Measurements from ENCODE around the gene THSD4.

The THSD4 gene

GRCh38 chr15:71517751-71518150 is 402.5 kb downstream of the THSD4 start:
- Histone ChIP-seq H3F3A (ENCODE audit: insufficient read depth, low read length) (no peaks in the 10 kb centered on the region), H3K4me3 (ENCODE audit: low read length) (no peak overlapping the region), H4K20me1 (ENCODE audit: insufficient read depth, low read length) (no peaks in the 10 kb centered on the region), H3K9me3 (replicated peaks; ENCODE audit: insufficient read depth, low read length) (no peaks in the 10 kb centered on the region), H2AFZ (ENCODE audit: low read length) (no peak overlapping the region), H3K4me2 (ENCODE audit: low read depth, low read length) (no peak overlapping the region), H3K27ac (ENCODE audit: low read length) (no peak overlapping the region), H3K36me3 (replicated peaks; ENCODE audit: insufficient read depth, low read length) (no peaks in the 10 kb centered on the region), H3K9ac (ENCODE audit: low read length) (no peak overlapping the region), H3K27me3 (replicated peaks; ENCODE audit: insufficient read depth, low read length) (no peaks in the 10 kb centered on the region), H3K9me2 (replicated peaks; ENCODE audit: insufficient read depth, low read length) (no peaks in the 10 kb centered on the region), H3K4me1 (ENCODE audit: low read length) (no peaks in the 10 kb centered on the region), H3K79me2 (ENCODE audit: low read length) (no peaks in the 10 kb centered on the region)
- no peak for TF ChIP-seq EZH2 (optimal IDR thresholded peaks at IDR 0.05; ENCODE audit: low read depth, low read length)
- no peak for TF ChIP-seq CTCF (IDR thresholded peaks at IDR 0.05; ENCODE audit: low read length)
- DNase-seq: no peak

DNA sequence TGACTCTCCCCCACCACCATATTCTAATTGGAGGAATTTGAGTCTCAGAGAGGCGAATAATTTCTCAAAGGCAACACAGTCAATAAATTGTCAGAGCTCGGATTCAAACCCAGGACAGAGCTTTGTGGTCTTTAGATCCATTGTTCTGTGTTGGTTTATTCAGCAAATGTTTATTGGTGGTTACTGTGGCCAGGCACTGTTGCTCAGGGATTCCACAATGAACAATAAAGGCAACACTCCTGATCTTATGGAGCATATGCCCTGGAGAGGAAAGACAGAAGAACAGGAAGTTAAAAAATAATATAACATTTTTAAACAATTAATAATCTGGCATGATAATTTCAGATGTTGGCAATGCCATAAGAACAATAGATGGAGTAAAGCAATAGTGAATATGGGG is 403.4 kb downstream of the THSD4 start:
- H3K4me1 ChIP-seq (ENCODE audit: low read length): no peaks in the 10 kb centered on the region
- TF ChIP-seq CTCF (IDR thresholded peaks at IDR 0.05; ENCODE audit: low read length) (no peak), EZH2 (optimal IDR thresholded peaks at IDR 0.05; ENCODE audit: low read depth, low read length) (no peak), EZH2phosphoT487 (IDR thresholded peaks at IDR 0.05; ENCODE audit: low read length) (no peak)
- H3K36me3 ChIP-seq (replicated peaks; ENCODE audit: insufficient read depth, low read length): no peaks in the 10 kb centered on the region
- no peak overlapping the region for H3K9ac ChIP-seq (ENCODE audit: low read length)
- no peak overlapping the region for H3K4me2 ChIP-seq (ENCODE audit: low read depth, low read length)
- no peaks in the 10 kb centered on the region for H3K27me3 ChIP-seq (replicated peaks; ENCODE audit: insufficient read depth, low read length)
- no peak overlapping the region for H2AFZ ChIP-seq (ENCODE audit: low read length)
- H3K27ac ChIP-seq (ENCODE audit: low read length): no peak overlapping the region
- H4K20me1 ChIP-seq (ENCODE audit: insufficient read depth, low read length): no peaks in the 10 kb centered on the region
- H3K9me3 ChIP-seq (replicated peaks; ENCODE audit: insufficient read depth, low read length): no peaks in the 10 kb centered on the region
- H3F3A ChIP-seq (ENCODE audit: insufficient read depth, low read length): no peaks in the 10 kb centered on the region
- H3K9me2 ChIP-seq (replicated peaks; ENCODE audit: insufficient read depth, low read length): no peaks in the 10 kb centered on the region
- H3K4me3 ChIP-seq (ENCODE audit: low read length): no peak overlapping the region
- no peak for DNase-seq
- H3K79me2 ChIP-seq (ENCODE audit: low read length): no peaks in the 10 kb centered on the region

- Histone ChIP-seq H3K9me3 (replicated peaks; ENCODE audit: insufficient read depth, low read length) (no peaks in the 10 kb centered on the region), H3K36me3 (replicated peaks; ENCODE audit: insufficient read depth, low read length) (no peaks in the 10 kb centered on the region), H3F3A (ENCODE audit: insufficient read depth, low read length) (no peaks in the 10 kb centered on the region), H3K27ac (ENCODE audit: low read length) (no peak overlapping the region), H3K4me3 (ENCODE audit: low read length) (no peak overlapping the region), H3K27me3 (replicated peaks; ENCODE audit: insufficient read depth, low read length) (no peaks in the 10 kb centered on the region), H3K9me2 (replicated peaks; ENCODE audit: insufficient read depth, low read length) (no peaks in the 10 kb centered on the region), H3K4me1 (ENCODE audit: low read length) (no peaks in the 10 kb centered on the region), H2AFZ (ENCODE audit: low read length) (no peak overlapping the region), H4K20me1 (ENCODE audit: insufficient read depth, low read length) (no peaks in the 10 kb centered on the region), H3K4me2 (ENCODE audit: low read depth, low read length) (no peak overlapping the region), H3K9ac (ENCODE audit: low read length) (no peak overlapping the region), H3K79me2 (ENCODE audit: low read length) (no peaks in the 10 kb centered on the region)
- no peak for DNase-seq
- TF ChIP-seq EZH2phosphoT487 (IDR thresholded peaks at IDR 0.05; ENCODE audit: low read length) (no peak), CTCF (IDR thresholded peaks at IDR 0.05; ENCODE audit: low read length) (no peak), EZH2 (optimal IDR thresholded peaks at IDR 0.05; ENCODE audit: low read depth, low read length) (no peak)
Observed at GRCh38 chr15:71526060-71526820, 411.0 kb downstream of the THSD4 start.

All from MM.1S (cell line).